Chondrocyte (in vitro differentiated cells): Measurements from ENCODE around the gene TDRD9. TPM values are rescaled to one million over a fixed set of nuclear protein-coding genes. Genes with fewer than 3 reads are reported as not detected.

Source experiments
- DNase-seq: peaks from one replicate; pipeline ENCODE4 v3.0.0; 2021; ENCODE audit warnings: mixed read lengths, low spot score
- H3K27ac Mint-ChIP-seq: one replicate; pipeline ENCODE4 v1.8.0; 2021; ENCODE audit warnings: mild to moderate bottlenecking, moderate library complexity, mixed read lengths; ENCODE audit not compliant: unreplicated experiment
- H3K27me3 Mint-ChIP-seq: 2 replicates; pipeline ENCODE4 v1.8.0; 2021; ENCODE audit warnings: low read depth, mixed read lengths
- H3K36me3 Mint-ChIP-seq: 2 replicates; pipeline ENCODE4 v1.8.0; 2021; ENCODE audit warnings: low read depth, mixed read lengths
- H3K4me1 Mint-ChIP-seq: 2 replicates; pipeline ENCODE4 v1.8.0; 2021; ENCODE audit warnings: low read depth, mild to moderate bottlenecking, mixed read lengths
- H3K4me3 Mint-ChIP-seq: one replicate; pipeline ENCODE4 v1.8.0; 2021; ENCODE audit warnings: mild to moderate bottlenecking, moderate library complexity, mixed read lengths; ENCODE audit not compliant: unreplicated experiment
- H3K9me3 Mint-ChIP-seq: 2 replicates; pipeline ENCODE4 v1.8.0; 2021; ENCODE audit warnings: low read depth, mixed read lengths
- CTCF ChIP-seq: fragments of 200-600 bp; sonication (generic); IDR thresholded peaks from 2 replicates; pipeline ENCODE4 v1.5.0; 2021; ENCODE audit warnings: antibody characterized with exemption, mild to moderate bottlenecking, moderate library complexity
- total RNA-seq: library from RNA; stranded (reverse); gene quantifications from 3 replicates; pipeline ENCODE4 v1.2.1, GENCODE V29; 2021

Gene TDRD9
- total RNA-seq, 1 donor from 2014 or later = not detected

GRCh38 chr14:103930051-103930604 is 1.9 kb downstream of the TDRD9 start:
- no peak for DNase-seq
- Mint-ChIP-seq H3K27ac (no peak overlapping the region), H3K4me3 (no peak overlapping the region), H3K4me1 (no peaks in the 10 kb centered on the region), H3K27me3 (peaks cover 18% of the 10 kb centered on the region), H3K36me3 (no peaks in the 10 kb centered on the region), H3K9me3 (no peaks in the 10 kb centered on the region)
- no peak for TF ChIP-seq CTCF

GRCh38 chr14:103931422-103931821 is 3.2 kb downstream of the TDRD9 start:
- Mint-ChIP-seq H3K4me3 (no peak overlapping the region), H3K36me3 (no peaks in the 10 kb centered on the region), H3K27ac (no peak overlapping the region), H3K4me1 (no peaks in the 10 kb centered on the region), H3K9me3 (no peaks in the 10 kb centered on the region), H3K27me3 (peaks cover 25% of the 10 kb centered on the region)
- DNase-seq = no peak
- no peak for TF ChIP-seq CTCF

GRCh38 chr14:103932791-103933490 is 4.7 kb downstream of the TDRD9 start:
- H3K36me3 Mint-ChIP-seq = no peaks in the 10 kb centered on the region
- H3K9me3 Mint-ChIP-seq = no peaks in the 10 kb centered on the region
- no peak for DNase-seq
- no peak overlapping the region for H3K27ac Mint-ChIP-seq
- no peak for TF ChIP-seq CTCF
- H3K4me3 Mint-ChIP-seq = no peak overlapping the region
- no peaks in the 10 kb centered on the region for H3K4me1 Mint-ChIP-seq
- peaks cover 40% of the 10 kb centered on the region for H3K27me3 Mint-ChIP-seq

- no peak for DNase-seq
- H3K4me1 Mint-ChIP-seq = no peaks in the 10 kb centered on the region
- H3K27me3 Mint-ChIP-seq = peaks cover 43% of the 10 kb centered on the region
- H3K27ac Mint-ChIP-seq = no peak overlapping the region
- no peak for TF ChIP-seq CTCF
- H3K9me3 Mint-ChIP-seq = no peaks in the 10 kb centered on the region
- H3K36me3 Mint-ChIP-seq = no peaks in the 10 kb centered on the region
- H3K4me3 Mint-ChIP-seq = no peak overlapping the region
Measured at GRCh38 chr14:103935102-103935501, 6.8 kb downstream of the TDRD9 start.

DNA sequence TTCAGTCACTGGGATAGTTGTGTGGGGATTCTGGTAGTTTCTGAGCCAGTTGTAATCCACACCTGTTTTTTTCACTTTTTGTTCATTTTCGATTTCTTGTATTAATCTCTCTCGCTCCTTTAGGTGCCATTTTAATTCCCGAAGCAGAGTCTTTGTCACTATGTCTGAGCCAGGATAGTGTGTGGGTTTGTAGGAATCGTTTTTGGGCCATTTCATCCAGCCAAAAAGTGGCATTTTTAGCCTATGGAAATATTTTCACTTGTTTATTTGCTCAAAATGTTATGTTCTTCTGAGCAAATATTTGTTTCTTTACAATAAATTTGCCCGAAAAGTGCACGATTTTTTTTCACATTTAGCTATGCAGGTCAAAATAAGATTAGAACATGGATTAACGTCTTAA is 13.2 kb downstream of the TDRD9 start:
- no peak for TF ChIP-seq CTCF
- H3K9me3 Mint-ChIP-seq = peaks cover 2% of the 10 kb centered on the region
- H3K4me3 Mint-ChIP-seq = no peak overlapping the region
- no peak overlapping the region for H3K27ac Mint-ChIP-seq
- no peaks in the 10 kb centered on the region for H3K36me3 Mint-ChIP-seq
- H3K4me1 Mint-ChIP-seq = no peaks in the 10 kb centered on the region
- no peak for DNase-seq
- H3K27me3 Mint-ChIP-seq = peaks cover 58% of the 10 kb centered on the region
